PFSK-1 (cell line): ENCODE results near the gene RANGAP1.

Source experiments
- FOXP2 ChIP-seq: optimal IDR thresholded peaks from 2 replicates; pipeline ENCODE3; 2011; ENCODE audit warnings: borderline replicate concordance, control low read depth, inconsistent platforms; ENCODE audit not compliant: insufficient read depth; ENCODE audit errors: extremely low read length, extremely low read depth
- POLR2AphosphoS5 ChIP-seq: IDR thresholded peaks from 2 replicates; pipeline ENCODE4 v1.6.1; 2012; ENCODE audit warnings: low read depth, mild to moderate bottlenecking, control low read depth, low read length, moderate library complexity
- REST ChIP-seq, 2 experiments: IDR thresholded peaks; 2 replicates each; pipeline versions ENCODE4 v1.6.1 to v1.8.0; 2011 to 2012; ENCODE audit warnings: low read depth in 2 of 2, low read length in 2 of 2, control low read depth in 1 of 2, inconsistent platforms in 1 of 2, mild to moderate bottlenecking in 1 of 2, moderate library complexity in 1 of 2; ENCODE audit not compliant: insufficient read depth in 1 of 2
- TAF1 ChIP-seq: IDR thresholded peaks from 2 replicates; pipeline ENCODE4 v1.6.1; 2012; ENCODE audit warnings: low read length, control low read depth, borderline replicate concordance; ENCODE audit not compliant: insufficient read depth

DNA sequence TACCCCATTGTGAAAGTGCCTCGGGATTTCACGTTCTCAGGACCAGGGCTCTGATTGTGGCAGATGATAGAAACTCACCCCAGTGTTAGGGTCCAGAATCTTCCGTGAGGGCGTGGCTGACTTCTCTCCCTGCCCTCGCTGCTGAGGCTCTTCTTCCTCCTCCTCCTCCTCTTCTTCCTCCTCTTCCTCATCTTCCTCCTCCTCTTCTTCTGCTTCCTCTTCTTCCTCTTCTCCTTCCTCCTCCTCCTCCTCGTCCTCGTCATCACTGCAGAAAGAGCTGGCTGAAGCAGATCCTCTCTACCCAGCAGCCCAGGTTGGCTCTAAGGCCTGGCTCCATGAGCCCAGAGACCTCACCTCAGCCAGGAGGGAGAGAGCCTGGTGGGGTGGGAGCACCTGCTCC lies 31.8 kb downstream of the RANGAP1 start:
- TF ChIP-seq REST (IDR thresholded peaks at IDR 0.05; ENCODE audit: insufficient read depth in 1 of 2, low read depth in 2 of 2, low read length in 2 of 2): no peak
- no peak for TF ChIP-seq POLR2AphosphoS5
- no peak for TF ChIP-seq TAF1
- TF ChIP-seq FOXP2: no peak
